Measurements from ENCODE around the gene SRSF7.
"Not testable (repeated sequence)": the region's sequence is repeated elsewhere in the genome, so short reads cannot be mapped to it uniquely, and the experiment has no call there.

The SRSF7 gene

DNA sequence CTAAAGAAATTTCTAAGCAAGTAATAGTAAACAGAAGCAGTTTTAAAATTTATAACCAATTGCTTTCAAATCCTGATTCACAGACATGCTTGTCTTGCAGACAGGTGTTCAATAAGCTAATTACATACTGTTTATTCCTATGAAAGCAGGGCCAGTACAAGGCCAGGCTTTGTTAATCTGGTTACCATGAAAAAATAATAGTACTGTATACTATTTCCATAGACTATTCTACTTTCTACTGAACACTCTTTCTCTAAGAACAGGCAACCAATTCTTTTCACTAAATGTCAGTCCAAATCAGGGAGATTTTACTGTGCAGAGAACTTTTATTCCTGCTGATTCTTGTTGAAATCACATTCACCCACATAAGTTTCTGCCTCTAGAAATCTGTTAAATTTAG lies 2.9 kb upstream of the SRSF7 start:
- no peak for DNase-seq (ENCODE audit: low read depth)

DNA sequence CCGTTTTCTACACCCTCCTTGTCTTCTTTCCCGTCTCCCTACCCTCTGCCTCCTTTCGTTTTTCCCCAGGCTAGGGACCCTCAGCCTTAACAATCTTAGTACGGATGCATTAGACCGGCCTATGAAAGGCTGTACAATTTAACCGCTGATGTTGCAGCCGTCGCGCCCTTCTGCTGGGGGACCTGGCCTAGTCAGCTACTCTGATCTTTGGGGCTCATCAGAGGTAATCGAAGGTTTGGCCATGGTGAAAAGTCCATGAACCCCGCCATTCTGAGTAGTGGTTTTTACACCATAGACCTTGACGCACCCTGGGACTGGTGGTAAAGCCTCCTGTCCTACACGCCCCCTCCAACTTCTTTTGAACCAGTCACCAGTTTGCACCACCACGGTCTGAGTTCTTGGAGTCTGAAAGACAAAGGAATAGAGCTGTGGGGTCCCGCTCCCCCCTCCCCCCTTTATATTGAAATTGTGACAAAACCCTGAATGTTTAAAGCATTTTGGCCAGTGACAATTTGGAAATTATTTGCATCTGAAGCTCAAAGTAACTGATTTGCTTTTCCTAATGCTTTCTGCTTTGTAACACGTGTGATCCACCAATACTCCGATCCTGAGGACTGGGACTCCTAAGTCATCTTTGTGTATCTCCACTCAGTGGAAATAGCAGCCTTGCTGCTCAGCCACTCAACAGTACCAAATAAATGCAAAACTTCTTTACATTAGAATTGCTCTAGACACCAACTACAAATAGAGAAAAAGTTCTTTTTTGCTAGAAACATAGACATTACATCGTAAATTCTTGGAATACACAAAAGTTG lies 642 bp upstream of the SRSF7 start:
- no peak for DNase-seq (ENCODE audit: low read depth)

DNA sequence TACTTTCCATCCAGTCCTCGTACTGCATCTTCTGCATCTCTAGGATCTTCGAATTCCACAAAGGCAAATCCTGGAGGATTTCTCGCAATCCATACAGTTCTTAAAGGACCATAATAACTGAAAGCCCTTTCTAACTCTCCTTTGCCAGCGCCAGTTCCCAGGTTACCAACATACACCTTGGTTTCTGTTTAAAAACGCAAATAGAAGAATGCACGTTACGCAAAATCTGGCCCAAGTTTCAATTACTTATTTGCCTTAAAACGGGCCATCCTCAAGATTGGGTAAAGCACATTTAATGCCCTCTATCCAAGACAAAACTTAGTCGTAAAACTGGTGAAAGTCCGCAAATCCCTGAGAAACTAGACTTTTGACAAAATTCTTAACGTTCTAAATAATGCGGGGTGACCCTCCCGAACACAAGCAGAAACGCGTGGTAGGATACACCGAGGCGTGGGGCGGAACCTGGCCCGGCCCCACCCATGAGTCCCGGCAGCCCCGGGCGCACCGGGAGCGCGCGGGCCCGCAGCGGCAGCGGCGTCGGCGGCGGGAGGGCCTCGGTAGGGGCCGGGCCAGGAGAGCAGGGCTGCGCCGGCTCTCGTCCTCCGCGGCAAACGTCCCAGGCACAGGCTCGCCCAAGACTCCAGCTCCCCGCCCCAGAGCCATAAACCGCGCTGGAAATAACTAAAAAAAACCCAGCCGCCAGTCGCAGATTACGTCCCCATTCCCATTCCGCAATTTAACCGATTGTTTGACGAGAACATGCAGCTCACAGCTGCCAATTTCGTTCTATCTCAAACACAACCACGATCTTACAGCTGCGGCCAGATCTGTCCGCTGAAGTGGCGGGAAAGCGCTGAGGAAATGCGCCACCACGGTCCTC lies 910 bp downstream of the SRSF7 start:
- DNase-seq (ENCODE audit: low read depth) = no peak

DNA sequence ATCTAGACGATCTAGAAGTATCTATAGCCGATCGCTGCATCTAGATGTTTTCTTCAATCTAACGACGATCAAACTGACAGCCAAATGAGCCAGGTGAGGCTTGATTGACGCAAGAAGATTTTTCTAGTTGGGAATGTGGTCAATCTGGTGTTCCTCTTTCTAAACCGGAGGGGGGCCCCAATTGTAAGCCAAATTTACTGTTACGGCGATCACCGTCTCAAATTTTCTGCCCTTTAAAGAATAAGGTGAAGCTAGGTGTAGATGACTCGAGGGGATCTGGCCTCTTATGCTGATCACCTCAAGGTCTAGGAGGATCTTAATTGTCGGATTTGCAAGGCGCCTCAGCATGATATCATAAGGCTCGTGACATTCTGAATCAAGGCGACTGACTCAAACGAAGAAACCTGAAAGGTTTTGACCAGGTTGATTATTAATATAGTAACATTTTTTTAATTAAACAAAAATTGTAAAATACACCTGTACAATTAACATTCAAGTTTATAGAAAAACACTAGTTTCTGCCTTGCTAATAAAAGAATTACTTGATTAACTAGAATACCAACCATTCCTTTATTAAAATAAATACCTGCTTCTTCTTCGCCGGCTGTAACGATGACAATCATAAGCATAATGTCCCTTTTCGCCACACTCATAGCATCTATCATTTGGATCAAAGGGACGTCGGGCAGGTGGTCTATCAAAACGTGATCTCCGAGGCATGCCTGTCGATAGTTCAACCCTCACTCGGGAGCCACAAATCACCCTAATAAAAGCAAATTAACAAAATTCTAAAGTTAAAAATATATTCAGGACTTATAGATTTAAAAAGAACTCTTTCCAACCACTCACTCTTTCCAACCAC lies 2.0 kb downstream of the SRSF7 start:
- no peak for DNase-seq (ENCODE audit: low read depth)

DNA sequence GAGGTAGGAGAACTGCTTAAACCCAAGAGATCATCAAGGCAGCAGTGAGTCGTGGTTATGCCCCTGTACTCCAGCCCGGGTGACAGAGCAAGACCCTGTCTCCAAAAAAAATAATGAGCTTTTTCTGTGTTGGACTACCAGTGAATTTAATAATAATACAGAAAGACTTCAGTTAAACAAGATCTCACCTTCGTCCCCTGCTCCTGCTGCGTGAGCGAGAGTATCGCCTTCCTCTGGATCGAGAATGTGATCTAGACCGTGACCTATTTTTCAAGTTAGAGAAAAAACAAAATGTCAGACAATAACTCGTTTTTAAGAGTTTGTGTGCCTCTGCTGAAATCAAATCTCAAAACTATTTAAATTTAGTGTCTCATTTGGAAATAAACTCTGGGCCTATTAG lies 2.8 kb downstream of the SRSF7 start:
- no peak for DNase-seq (ENCODE audit: low read depth)

DNA sequence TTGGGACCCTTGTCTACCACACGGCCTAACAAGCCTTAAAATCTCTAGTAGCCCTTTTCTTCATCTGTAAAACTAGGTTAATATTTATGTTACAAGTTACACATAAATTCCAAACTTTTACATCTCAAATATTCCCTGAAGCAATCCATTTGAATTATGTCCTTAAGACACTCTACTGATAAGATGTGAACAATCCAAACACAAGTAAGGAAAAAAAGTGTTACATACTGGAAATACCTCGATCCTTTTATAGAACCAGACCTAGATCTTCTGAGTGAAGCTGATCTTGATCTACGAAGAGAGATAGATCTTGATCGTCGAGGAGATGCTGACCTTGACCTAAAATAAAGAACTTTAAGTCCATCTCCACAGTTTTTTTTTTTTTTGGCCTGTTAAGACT lies 3.3 kb downstream of the SRSF7 start:
- no peak for DNase-seq (ENCODE audit: low read depth)

DNA sequence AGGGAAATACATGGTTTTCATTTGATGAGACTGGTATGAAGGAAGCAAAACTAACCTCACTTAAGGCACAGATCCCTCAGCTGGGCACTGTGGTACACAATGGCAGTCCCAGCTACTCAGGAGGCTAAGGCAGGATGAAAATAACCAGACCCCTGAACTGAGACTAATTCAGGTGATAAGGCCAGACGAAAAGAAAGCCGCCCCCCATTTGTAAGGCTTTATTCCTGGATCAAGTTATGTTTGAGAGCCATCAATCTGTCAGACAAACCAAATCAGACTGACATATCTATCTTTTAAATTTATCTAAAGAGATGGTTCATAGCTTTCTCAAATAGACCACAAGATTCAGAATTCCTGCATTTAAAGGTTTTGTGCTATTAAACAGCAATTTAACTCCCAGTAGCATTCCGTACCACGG lies 4.1 kb downstream of the SRSF7 start:
- DNase-seq (ENCODE audit: low read depth) = no peak

DNA sequence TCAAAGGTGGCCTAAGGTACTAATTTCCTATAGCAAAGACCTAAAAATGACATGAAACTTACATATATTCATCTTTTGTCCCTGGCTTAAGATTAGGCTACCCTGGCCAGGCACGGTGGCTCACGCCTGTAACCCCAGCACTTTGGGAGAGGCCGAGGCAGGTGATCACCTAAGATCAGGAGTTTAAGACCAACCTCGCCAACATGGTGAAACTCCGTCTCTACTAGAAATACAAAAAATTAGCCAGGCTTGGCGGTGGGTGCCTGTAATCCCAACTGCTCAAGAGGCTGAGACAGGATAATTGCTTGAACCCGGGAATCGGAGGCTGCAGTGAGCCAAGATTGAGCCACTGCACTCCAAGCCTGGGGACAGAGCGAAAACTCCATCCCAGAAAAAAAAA lies 5.9 kb downstream of the SRSF7 start:
- DNase-seq (ENCODE audit: low read depth) = no peak

DNA sequence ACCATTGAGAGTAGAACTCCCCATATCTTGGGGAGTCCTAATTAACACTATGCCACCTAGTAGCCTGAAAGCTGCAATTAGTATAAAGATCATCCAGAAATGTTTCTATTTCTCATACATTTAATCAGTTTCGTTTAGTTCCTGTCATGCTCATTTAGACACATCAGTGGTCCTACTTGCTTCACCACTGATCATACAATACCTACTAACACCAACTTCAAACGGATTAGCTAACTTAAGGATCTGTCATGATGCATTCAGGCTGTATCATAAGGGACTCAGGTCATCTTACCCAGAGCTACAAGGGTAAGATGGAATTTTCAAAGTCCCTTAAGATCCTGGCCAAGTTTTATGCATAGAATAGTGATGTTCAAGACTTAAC lies 6.8 kb downstream of the SRSF7 start:
- DNase-seq (ENCODE audit: low read depth) = no peak

DNA sequence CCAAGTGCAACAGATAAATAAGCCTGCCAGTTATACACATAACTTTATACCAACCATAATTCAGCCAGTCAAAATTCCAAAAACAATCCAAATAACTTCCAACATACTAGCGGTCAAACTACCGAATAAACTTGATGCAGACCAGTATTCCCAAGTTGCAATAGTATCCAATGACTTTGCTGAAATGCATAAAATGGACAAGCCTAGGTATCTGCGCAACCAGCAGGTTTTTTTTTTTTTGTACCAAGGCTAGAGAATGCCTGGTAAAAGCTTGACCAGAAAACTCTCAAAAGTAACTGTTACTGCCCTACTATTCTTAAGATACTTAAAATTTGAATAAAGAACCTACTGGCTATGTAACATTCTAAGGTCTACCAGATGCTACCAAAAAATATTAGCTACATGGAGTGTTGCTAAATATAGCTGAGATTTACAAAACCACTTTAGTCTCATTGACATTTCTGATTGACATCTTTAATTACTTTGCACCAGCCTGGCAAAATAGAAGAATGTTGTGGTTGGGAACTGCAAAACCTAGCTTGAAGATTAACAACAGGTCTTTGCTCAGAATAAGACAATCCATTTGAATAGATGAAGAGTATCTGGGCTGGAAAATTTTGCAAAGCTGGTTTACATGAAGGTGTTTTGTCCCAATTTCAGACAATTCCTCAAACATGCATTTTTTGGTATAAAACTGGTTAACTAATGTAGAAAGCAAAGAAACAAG lies 7.3 kb downstream of the SRSF7 start:
- DNase-seq (ENCODE audit: low read depth) = no peak

DNA sequence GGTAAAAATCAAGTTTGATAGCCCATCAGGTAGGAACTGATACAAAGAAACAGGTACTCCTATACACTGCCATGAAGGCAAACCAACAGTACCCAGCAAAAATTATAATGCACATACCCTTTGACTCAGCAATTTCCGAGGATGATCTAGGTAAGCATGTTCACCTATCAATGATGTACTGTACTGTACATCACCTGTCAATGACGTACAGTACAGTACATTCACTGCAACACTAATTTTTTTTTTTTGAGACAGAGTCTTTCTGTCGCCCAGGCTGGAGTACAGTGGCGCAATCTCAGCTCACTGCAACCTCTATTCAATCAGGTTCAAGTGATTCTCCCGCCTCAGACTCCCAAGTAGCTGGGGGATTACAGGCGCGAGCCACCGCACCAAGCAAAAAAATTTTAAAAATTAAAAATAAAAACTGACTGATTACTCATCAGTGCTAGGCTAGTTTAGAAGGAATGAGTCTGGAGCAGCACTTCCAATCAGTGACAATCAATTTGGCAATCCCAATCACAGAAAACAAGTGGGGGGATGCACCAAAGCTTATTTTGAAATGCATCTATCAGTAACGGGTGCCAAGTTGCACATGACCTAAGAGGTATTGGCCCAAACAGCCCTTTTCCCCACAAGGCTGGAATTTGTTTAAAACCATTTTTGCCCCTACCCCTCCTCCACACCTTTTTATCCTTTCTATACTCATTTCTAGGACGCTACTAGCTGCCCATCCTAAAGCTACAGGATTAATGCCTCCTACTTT lies 8.2 kb downstream of the SRSF7 start:
- DNase-seq (ENCODE audit: low read depth) = no peak

DNA sequence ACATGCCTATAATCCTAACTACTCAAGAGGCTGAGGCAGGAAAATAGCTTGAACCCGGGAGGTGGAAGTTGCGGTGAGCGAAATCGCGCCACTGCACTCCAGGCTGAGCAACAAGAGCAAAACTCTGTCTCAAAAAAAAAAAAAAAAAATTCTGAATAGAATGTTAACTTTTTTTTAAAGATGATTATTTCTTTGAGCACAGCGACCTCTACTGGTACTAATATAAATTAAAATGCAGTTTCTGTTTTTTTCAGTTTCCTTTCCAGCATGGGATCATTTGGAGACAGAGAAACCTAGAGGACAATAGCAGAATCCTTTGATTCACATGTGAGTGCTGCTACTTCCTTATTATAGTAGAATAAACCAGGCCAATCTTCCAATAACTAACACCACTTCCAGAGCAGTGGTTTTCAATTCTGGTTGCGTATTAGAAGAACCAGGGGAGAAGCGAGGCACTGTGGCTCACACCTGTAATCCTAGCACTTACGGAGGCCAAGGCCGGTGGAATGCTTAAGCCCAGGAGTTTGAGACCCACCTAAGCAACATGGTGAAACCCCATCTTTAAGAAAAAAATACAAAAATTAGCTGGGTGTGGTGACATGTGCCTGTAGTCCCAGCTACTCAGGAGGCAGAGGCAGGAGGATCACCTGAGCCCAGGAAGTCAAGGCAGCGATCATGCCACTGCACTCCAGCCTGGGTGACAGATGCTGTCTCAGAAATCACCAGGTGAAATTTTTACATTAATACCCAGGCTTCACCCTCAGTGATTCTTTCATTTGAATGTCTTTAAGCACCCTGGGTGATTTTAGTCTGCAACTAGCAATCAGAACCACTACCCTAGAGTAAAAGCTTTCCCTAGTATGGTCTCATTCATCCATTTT lies 10.1 kb downstream of the SRSF7 start:
- DNase-seq (ENCODE audit: low read depth) = no peak

DNA sequence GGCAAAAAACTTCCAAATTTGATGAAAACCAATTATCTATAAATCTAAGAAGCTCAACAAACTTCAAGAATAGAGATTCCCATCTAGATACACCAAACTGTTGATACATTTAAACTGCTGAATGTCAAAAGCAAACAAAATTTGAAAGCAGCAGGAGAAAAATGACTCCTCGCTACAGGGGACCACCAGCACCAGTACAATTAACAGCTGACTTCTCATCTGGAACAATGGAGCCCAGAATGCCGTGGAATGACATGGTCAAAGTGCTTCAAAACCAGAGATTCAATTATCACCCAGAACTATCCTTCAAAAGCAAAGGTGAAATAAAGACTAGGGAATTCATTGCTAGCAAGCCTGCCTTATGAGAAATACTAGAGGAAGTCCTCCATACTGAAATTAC lies 11.6 kb downstream of the SRSF7 start:
- no peak for DNase-seq (ENCODE audit: low read depth)

DNA sequence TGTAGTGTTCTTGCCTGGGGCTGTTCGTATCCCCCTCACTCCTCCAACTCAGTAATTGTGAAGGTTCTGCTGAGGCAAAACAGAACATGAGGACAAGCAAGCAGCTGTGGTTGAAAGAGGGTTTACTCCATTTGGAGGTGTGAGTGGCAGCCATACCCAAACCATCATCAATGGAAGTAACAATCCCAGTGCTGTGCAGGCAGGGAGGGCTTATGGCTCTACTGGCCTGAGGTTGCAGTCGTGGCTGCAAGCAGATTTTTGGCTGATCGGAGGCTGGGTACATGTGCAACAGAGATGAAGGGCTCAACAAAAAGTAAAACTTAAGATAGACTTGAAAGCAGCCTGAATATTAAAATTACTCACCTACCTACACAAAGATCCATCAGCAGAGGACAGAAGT lies 13.2 kb downstream of the SRSF7 start:
- no peak for DNase-seq (ENCODE audit: low read depth)

DNA sequence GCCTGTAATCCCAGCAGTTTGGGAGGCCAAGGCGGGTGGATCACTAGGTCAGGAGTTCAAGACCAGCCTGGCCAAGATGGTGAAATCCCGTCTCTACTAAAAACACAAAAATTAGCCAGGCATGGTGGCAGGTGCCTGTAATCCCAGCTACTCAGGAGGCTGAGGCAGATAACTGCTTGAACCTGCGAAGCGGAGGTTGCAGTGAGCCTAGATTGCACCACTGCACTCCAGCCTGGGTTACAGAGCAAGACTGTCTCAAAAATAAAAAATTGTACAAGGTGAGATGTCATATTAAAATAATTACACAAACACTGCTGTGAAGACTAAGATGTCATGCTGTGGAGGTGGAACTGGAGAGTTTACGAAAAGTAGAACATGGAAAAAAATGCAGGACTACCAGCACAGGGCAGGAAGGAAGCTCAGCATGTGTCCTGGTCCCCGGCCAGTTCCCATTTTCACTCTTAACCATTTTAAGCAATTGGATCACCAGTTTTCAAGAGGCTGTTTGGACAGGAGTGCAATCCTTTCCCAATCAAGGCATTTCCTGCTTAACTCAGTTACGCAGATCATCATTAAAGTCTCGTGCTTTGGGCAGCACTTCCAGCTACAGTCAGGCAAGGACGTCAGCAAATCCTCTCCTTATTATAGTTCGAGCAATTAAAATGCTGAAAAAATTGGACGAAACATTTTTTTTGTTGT lies 14.0 kb downstream of the SRSF7 start:
- not testable (repeated sequence) for DNase-seq (ENCODE audit: low read depth)

DNA sequence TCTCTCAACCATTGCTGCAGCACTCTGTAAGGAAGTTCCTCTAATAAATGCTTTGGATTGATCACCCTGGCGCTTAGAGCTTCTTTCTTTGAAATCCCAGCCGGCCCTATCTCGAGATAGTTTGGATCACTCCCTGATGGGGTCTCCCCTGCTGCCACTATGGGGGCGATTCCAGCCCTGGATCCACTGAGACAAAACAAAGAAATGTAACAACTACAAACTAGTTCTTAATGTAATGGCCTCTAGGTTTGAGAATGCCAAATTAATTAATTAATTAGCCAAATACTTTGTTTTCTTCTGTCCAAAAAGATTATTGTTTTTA lies 15.2 kb downstream of the SRSF7 start:
- no peak for DNase-seq (ENCODE audit: low read depth)

DNA sequence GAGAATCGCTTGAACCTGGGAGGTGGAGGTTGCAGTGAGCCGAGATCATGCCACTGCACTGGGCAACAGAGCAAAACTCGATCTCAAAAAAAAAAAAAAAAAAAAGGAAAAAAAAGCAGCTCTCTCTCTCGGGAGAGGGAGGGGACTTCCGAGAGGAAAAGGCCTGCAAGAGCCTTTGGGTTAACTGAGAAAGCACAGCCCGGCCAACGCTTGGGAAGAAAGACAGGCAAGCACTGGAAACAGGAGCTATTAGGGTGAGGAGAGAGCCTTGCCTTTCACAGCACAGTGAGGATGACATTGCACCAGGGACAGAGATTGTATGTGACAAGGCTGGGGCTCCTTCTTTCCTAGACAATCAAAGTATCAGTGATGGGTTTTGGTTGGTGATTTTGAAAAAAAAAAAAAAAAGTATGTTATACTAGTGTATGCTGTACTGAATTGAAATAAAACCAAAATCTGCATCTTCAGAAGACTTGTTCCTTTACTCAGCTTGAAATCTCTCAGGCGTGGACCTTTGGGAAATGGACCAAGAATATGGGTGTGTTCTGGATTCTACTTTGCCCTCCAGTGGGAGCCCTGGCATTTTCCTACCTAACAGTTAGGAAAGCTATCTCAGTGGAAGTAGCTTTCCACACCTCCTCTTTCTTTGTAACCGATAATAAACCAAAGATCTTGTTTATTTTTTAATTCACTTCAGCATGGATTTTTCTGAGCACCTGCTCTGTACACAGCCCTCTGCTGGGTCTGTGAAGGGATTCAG lies 16.7 kb downstream of the SRSF7 start:
- no peak for DNase-seq (ENCODE audit: low read depth)

DNA sequence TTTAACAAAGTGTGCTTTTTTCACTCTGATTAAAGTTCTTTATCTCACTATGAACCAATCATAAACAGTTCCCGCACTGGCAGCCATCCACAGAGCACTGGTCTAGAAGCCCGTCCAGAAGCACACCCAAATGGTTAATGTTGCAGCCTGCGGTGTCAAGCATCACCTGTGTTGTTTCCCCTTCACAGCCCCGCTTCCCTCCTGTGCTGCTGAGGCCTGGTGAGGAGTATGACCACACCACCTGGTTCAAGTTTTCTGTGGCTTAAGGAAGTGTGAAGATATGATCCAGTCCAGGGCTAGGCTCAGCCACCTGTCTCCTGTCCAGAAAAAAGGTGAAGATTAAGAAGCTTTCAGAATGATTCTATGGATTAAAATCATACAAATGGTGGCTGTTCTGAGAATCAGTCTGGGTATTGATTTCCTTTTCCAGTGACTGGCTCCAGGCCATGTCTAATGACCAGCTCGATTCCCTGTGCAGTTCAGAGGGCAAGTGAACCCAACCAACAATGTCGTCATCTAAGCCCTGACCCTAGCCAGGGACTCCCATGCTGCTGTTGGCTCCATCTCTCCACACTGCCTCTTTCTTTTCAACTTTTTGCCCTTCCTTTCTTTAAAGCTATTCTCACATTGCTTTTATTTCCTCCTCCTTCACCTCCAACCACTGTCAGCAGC lies 17.7 kb downstream of the SRSF7 start:
- no peak for DNase-seq (ENCODE audit: low read depth)
